ENCODE results near the gene AGK.

Gene AGK

DNA sequence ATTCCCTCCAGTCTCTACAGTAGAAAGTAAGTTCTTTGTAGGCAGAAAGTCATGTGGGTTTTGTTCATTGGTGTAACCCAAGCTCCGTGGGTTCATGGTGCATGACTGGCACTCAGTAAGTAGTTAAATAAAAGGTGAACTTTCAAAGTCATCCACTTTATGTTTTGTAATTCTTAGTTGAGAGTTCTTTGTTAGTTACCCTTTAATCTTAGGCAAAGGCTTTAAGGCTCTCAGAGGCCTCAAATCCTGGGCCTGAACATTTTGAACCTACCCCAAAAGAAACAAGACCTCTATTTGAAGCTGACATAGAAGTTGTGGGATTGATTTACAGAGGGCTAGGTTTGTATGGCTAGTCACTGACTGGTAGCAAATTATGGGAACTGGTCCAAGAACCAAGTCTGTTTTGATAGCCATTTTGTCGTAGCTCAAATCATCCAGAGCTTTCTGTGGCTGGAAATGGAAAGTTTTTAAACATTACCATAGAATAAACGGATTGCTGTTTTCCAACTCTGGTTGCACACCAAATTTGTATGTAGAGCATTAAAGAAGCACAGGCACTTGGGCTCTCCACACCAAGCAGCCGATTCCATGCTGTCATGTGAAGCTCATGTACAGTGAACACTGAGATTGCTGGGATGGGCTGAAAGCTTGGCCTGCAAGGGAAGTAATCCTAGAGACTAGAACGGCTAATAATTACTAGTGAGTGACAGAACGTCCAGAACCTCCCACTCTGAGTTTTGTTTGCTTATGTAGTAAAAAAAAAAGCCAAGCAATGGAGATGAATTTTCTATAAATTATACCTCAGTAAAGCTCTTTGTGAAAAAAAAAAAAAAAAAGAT is 97.3 kb downstream of the AGK start:
- peak; percentile 13 for FAIRE-seq

DNA sequence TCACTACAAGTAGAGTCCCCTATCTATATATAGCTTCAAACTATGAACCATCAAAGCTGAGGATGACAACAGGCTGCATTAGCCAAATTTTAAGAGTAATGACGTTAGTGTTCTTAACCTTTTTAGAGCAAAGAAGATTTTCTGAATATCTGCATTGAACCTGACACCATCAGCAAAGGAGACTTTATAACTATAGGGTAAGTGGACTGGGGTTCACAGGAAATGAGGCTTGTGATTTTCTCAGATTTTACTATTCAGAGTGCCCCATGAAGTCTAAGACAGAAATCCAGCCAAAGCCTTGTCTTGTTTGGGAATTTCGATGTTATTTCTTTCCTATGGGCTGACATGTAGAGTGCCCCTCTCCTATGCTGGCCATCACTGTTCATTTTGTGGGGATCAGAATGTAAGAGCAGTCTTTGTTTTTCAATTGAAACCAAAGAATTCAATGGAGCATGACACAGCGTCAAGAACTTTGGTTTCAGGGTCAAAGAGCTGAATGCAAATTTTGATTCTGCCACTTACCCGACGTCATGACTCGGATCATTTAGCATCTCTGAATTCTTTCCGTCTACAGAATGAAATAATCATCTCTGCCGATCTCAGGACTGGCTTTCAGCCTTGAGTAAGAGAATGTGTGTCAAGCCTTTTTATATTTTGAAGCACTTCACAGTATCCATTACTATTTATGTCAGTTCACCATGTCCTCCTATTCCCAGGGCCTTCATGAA is 98.1 kb downstream of the AGK start:
- FAIRE-seq, result no peak

DNA sequence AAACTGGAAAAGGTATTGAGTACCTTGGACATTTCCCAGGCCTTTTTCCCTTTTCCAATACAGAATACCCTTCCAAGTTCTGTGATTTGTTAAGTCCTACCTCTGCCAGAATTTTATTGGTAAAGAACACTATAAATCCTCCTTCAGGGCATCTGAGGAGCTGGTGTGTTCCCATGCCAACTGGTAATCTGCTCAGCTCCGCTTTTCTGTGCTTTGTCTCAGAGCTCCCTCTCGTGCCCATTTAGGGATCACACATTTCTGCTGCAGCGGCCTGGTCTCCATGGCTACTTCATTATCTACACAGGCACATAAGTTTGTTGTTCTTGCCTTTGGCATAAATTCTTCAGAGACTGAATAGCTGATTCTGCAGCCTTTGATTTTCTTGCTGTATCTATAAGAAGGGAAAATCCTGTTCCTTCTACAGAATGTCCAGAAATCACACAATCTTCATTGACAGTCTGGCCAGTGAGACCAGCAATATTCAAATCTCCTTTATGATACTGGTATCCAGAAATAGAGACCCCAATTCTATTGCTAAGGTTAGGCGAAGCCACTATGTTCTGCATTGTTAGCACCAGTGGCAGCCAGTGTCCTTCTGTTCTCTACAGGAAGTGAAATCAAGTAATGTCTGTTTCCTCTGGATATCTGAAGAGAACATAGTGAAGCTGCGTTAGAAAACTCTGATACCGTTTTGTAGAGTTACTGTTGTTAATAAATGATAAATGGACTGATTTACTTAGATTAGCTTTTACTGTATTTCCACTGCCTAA is 98.8 kb downstream of the AGK start:
- peak; percentile 92 for FAIRE-seq

DNA sequence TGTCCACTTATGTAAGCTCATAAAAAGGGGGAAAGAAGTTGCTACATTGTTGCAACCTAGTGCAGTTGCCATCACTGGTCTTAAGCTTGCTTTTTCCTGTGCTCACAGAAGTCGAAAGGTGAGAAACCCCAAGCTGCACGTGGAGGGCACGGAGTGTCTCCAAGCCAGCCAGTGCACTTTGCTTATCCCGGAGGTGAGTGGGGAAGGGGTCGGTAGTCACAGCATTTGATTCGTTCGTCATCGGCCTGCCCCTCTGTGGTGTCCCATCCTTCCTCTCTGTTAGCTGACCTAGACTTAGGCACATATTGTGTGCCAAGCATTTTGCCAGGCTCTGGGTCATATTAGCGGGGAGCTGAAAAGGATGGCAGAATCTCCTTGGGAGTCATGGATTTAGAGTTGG is 100.2 kb downstream of the AGK start:
- no peak for FAIRE-seq

DNA sequence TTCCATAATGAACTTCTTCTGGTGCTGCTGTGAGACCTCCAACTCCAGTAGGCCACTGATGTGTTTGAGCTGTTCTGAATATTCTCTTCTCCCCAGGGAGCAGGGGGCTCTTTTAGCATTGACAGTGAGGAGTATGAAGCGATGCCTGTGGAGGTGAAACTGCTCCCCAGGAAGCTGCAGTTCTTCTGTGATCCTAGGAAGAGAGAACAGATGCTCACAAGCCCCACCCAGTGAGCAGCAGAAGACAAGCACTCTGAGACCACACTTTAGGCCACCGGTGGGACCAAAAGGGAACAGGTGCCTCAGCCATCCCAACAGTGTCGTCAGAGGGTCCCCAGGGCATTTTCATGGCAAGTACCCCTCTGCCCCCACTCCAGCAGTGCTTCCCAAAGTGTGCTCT is 101.5 kb downstream of the AGK start:
- FAIRE-seq, result no peak

DNA sequence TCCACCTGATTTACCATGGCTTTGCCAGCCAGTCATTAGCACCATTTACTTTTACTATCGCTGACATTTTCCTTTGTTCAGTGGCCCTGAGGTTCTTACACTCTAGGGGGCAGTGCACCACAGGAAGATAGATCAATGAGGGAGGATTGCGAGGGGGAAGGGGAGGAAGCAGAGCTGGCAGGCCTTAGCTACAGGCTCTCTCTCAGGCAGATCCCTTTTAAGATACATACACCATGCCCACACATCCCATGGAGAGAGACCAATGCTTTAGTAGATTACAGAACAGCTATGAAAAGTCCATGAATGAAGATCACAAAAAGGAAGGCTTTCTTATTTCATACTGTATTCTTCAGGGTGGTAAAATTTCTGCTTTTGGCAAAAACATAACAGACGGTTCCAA is 103.3 kb downstream of the AGK start:
- peak; percentile 92 for FAIRE-seq

DNA sequence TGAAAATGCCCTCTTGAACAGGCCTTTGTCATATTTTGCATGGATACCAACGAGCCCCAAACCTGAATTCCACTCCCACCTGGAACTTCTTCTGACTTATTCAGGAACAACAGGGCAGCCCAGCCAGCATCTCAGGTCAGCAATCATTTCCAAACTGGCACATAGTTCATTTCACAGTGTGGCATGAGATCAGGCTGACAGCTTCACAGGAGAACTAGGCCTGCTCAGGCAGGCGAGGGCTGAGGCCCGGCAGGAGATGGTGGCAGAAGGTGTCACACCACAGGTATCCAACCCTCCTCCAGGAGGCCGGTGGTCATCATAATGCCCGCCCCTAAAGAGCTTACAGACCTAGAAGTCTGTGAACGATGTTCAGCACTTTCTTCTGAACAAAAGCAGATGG is 108.3 kb downstream of the AGK start:
- FAIRE-seq, result no peak

DNA sequence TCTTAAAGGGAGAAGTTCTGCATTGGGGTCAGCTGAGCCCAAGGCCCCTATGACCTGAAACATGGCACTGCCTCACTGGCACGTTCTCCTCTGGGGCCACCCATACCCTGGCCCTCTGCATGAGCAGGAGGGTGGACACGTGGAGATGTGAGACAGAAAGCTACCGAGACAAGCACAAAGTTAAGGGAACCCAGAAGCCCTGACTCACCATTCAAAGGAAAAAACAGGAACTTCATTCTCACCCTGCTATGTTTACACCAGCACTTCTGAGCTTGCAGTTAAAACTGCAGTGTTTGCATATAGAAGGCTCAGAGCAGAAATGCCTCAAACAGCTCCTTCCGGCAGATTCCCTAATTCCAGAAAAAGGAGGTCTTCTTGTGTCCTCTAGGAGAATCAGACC is 109.0 kb downstream of the AGK start:
- FAIRE-seq, result no peak

DNA sequence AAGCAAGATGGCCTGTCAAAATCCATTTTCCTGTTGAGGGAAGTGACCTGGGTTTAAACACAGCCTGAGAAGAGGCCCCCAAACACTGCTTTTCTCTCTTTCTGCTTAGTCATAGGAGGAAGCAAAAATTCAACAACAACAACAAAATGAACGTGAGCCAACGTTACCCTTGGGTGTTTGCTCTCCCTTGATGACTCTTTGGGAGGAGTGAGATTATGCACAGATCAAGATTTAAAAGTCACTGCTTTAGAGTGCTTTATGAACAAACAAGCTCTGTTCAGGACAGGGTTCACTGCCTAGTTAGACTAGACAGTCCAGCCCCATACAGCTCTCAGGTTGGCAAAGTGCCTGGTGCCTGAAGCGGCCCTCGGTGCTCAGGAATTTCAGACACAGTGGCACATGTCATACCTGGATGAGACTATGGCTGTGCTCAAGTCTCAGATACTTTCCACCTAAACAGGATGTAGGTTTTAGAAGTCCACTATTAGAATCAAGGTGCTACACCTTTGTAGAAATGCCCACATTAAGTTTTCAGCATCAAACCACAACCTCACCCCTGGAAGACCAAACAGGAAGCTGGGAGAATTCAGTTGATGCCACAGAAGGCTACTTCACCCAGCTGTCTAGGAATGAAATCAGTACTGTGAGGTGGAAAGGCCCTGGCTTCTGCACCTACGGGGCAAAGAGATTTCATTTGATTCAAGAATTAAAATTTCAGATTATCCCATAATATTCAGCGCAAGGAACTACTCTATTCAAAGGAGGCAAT is 112.1 kb downstream of the AGK start:
- FAIRE-seq, result no peak

DNA sequence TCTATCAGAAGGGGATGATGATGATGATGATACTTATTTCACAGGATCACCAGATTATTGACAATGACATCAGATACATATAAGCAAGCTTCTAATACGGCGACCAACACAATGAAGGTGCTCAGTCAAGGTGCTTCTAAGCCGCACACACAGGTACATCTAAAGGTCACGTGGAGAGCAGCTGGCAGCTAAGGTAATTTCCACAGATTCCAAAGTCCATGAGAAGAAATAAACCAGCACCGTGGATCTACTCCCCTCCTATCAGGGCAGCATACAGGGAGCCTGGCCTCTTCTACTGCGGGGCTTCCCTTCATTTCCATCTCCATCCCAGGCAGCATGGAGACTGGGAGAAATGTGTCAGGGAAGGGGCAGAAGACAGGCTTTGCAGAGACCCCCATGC is 113.2 kb downstream of the AGK start:
- FAIRE-seq, result no peak

DNA sequence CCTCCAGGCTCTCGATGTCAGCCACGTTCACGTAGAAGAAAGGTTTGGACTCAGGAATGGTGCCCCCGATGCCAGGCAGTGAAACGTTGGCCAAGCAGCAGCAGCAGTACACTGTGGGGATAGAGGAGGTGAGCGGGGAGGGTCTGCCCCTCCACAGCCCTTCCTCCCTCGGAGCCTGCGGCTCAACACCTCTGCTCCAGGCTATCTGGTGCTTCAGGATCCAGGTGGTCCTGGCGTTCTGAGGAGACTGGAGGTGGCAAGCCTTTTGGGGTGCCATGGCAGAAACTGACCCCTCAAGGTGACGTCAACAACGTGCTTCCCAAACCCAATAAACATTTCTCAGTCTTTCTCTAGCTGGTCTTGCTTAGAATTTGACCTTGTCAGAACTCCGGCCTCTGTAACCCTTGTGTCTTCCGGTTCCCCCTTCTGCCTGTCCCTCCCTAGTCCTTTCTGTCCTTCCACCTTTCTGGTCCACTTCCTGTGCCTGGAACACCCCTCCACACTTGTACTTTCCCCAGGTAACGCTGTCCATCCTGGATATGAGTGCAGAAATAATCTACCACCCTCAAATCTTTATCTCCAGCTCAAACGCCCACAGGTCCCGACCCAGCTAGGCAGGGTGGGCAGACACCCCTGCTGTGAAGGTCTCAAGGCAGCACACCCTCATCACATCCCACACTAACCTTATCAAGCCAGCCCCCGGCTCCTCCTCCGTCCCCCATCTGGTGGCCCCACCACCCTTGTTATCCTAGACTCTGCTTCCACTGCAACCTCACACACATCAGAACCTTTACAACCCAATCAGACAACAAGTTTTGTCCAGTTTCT is 114.2 kb downstream of the AGK start:
- FAIRE-seq, result no peak

DNA sequence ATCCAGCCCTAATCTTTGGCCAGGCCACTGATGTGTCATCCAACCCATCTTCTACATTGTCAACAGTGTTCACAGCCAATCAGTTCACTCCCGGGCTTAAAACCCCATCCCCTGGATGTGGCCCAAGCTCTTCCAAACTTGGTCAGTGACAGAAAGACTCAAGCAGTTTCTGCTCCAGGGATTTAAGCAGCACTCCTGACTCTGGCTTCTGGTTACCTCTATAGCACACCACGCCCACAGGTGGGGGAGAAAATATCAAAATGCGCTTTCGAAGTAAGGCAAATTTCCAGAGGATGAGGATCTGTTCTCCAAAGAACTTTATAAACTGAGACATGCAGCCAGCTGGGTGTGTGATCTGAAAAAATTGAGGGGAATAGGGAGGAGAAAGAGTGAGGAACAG is 114.9 kb downstream of the AGK start:
- FAIRE-seq, result no peak

DNA sequence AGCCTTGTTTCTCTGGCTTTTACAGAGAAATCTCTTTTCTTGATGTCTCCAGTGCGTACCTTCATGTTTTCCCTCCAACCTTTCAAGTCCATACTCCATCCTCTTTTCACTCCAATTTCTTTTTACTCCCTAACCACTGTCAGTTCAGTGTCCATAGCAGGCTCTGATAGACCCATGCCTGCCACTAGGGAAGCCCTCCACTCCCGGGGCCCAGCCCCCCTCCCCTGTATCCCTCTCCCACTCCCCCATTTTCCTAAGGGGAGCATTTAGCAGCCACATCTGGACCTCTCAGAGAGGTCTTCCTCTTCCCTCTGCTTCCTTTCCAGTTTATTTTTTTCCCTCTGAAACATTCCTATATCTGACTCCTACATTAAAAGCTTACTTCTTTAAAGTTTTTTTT is 117.6 kb downstream of the AGK start:
- FAIRE-seq, result no peak

DNA sequence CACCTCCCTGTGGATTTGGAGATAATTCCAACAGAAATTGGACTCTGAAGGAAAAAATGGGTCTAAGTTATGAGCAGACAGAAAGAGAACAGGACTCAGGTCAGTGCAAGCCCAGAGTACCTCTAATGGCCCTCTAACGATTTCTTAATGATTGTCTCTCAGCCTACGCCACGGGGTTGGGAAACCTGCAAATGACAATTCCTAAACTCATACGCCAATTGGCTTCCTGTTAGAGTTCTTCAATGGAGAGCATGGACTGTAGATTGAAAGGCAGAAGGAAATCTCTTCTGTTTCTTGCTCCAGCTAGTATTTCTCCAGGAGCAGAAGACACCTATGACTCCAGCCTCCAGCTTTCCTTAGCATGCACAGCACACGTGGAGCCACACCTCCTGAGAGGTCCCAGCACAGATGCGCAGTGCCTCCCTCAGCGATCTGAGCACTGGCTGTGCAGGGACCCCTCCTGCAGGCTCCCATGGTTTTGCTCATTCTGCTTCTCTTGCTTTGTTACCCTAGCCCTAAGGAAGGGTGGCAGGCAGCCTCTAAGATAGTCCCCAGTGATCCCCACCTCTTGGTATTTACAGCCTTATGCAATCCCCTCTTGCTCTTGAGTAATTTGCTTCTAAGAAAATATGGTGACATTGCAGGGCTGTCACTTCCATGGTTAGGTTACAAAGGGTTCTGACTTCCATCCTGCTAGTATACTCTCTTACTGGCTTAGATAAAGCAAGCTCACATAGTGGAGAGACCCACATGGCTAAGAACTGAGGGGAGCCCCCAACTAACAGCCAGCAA is 120.7 kb downstream of the AGK start:
- FAIRE-seq, result no peak

DNA sequence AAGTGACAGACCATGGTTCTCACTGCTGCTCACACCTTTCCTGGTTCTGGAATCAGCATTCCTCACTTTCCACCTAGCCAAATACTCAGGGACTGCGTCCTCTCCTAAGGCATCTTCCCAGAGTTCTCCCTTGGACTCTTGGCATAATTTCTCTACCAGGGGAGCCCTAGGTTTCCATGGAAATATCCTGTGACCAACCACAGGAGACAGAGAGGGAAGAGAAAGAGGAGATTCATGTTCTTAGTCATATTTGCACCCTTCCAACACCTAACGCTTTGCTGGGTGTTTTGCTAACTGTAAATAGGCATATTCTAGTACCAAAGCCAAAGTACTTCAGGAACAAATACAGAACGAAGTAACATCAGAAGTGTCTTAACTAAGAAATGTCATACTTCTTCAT is 122.1 kb downstream of the AGK start:
- FAIRE-seq, result no peak

DNA sequence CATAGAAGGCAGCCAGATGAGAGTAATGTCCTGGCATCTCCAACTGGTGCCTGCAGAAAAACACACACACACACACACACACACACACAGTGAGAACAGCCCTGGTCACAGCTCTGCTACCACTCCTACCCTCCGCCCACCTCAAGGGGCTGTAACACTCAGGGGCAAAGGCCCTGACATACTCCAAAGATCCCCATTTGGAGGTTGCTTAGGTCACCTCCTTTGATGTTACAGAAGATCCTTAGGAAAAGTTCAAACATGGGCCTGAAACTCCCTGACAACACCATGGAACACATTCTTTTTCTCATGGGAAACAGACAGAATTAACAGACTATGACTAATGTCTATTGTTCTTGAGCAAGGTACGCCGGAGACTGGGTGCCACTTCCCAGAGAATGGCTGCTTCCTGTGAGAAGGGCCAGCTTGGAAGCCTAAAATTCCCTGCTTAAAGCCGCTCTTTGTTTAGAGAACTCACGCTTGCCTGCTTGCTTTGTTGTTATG is 123.0 kb downstream of the AGK start:
- FAIRE-seq, result no peak

DNA sequence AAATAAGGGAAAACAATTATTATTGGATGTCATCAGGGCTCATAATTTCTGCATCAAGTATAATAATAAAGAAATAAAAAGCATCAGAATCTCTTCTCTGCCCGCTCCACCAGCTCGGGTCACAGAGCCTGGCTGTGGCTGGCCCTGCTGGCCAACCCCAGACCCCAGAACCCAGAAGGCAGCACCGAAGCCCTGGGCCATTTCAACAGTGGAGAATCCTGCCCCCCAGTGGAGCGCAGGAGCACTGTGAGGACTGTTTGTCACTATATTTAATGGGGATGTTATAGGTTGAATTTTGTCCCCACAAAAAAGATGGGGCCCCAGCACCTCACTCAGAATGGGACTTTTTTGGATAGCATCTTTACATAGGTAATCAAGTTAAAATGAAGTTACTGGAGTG is 123.5 kb downstream of the AGK start:
- FAIRE-seq, result no peak

DNA sequence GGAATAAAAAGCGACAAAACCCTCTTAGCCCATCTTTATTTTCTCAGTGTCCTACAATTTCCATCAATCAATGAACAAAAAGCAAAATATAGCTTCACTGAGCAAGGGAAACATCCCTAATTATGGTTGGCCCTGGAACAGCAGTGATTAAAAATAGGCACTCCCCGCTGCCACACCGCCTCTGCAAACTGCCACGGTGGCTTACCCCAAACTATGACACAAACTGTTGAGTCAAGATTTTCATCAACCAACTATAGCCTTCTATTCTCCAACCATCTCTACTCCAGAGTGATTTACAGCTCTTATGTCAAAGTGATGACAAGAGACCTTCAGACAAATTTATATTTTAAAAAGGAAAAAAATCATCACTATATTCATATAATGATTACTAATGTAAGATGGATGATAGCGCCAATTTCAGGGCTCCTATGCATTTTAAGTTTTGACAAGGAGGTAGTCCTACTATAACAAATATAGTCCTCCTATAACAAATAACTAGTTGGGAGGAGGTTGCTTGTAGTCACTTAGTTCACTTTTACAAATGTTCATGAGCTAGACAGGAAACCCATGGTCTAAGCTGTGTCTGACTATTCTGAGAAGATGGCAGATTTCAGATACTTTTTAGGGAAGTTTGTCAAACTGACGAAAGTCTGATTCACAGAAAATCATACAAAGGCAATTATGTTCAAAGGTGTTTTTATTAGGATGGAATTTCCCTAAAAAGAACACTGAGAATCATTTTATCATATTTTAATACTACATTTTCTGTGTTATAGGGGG is 124.4 kb downstream of the AGK start:
- no peak for FAIRE-seq

DNA sequence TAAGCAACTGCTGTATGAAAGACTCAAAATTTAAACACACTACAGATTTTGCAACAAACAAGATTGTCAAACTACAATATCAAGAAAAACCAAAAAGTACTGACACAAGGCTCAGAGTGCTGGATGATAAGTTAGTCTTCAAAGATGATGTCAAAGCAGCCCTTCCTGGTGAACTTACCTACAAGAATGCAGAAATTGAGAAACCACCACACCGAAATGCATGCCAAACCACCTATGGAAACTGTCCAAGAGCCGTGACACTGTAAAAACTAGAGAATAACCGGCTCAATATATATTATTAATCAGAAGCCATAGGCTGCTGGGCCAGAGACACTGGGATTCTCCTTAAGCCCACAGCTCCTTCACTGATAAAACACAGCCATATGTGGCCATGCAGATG is 125.4 kb downstream of the AGK start:
- no peak for FAIRE-seq

DNA sequence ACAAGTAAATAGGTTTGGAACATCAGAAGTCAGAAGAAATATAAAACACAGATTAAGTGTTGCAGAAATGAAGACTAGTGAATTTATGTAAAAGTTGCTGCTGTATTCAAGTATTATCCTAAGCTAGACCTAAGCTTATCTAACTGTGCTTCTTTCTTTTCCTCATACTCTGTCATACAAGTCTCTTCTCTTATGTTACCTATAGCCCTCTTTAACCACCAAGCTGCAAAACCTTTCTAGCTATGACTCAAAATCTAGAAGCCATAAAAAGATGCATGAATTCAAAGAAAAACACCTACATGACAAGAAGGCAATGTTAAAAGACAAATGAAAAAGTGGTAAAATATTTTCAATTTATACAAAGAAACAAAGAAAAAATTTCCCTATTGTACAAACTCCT is 127.8 kb downstream of the AGK start:
- FAIRE-seq, result no peak

All from islet of Langerhans (tissue), 1 donor.